ENCODE data around the gene POC1A. TPM values are rescaled to one million over a fixed set of nuclear protein-coding genes. Genes with fewer than 3 reads are reported as not detected.
"Not testable (repeated sequence)": the region's sequence is repeated elsewhere in the genome, so short reads cannot be mapped to it uniquely, and the experiment has no call there.

POC1A gene
- total RNA-seq, 1 donor: 10.0 TPM

DNA sequence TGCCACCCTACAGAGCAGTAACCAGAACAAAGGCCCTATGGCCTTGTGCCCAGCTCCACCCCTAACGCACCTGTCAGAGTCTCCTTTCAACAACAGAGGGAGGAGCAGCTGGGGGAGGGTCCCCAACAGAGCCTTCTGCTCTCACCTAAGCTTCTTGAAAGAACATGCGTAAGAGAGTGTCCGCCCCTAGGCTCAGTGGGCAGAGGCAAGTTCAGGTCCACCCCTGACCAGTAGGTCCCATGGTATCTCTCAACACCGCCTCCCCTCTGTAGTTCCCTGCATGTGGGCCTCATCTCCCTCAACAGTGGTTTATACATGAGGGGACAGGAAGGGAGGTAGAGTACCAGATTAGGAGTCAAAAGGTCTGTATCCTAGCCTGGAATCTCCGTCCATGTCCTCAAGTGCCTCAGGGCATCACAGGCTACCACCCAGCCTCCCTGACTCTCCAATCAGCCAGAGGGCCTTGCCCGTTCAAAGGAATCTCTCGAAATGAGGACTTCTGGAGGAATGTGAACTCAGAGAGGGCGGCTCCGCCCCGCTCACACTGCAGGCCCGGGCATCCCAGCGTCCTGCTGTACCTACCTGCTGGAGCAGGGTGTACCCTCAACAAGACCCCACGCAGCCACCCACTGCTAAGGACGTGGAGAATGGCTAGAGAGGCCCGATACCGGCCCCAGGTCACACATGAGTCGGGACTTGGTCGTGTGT is 680 bp downstream of the POC1A start:
- peak overlapping the region; percentile 90 for H3K4me3 ChIP-seq (ENCODE audit: low read depth, low read length)
- TF ChIP-seq, protein P1, sequence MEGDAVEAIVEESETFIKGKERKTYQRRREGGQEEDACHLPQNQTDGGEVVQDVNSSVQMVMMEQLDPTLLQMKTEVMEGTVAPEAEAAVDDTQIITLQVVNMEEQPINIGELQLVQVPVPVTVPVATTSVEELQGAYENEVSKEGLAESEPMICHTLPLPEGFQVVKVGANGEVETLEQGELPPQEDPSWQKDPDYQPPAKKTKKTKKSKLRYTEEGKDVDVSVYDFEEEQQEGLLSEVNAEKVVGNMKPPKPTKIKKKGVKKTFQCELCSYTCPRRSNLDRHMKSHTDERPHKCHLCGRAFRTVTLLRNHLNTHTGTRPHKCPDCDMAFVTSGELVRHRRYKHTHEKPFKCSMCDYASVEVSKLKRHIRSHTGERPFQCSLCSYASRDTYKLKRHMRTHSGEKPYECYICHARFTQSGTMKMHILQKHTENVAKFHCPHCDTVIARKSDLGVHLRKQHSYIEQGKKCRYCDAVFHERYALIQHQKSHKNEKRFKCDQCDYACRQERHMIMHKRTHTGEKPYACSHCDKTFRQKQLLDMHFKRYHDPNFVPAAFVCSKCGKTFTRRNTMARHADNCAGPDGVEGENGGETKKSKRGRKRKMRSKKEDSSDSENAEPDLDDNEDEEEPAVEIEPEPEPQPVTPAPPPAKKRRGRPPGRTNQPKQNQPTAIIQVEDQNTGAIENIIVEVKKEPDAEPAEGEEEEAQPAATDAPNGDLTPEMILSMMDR (IDR thresholded peaks at IDR 0.05; ENCODE audit: insufficient read depth, low read length): no peak
- DNase-seq (ENCODE audit: low read depth): peak; percentile 19

DNA sequence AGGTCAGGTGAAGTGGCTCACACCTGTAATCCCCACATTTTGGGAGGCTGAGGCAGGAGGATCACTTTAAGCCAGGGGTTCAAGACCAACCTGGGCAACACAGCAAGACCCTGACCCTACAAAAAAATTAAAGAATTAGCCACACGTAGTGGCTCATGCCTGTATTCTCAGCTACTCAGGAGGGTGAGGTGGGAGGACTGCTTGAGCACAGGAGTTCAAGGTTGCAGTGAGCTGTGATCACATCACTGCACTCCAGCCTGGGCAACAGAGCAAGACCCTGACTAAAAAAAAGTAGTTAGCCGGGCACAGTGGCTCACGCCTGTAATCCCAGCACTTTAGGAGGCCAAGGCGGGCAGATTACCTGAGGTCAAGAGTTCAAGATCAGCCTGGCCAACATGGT is 2.2 kb downstream of the POC1A start:
- DNase-seq (ENCODE audit: low read depth); H3K4me3 ChIP-seq (ENCODE audit: low read depth, low read length): not testable (repeated sequence)

DNA sequence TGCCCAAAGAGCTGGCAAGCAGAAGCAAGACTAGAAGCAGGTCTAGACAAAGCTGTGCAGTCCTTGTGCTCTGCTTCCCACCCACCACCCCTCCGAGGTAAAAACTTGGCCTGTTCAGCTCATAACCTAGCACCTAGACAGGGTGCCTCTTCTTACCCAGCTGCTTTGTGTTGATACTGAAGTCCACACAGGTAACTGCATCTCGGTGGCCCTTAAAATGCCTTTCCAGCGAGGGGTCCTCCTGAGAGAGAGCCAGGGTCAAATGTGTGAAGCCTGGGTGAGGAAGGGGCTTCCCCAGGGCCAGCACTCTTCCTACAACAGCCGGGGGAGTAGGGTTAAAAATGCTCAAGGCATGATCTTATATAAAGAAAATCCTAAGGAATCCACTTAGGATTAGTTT is 3.4 kb downstream of the POC1A start:
- TF ChIP-seq, protein P1 (IDR thresholded peaks at IDR 0.05; ENCODE audit: insufficient read depth, low read length): no peak
- DNase-seq (ENCODE audit: low read depth): no peak
- H3K4me3 ChIP-seq (ENCODE audit: low read depth, low read length): no peak overlapping the region

DNA sequence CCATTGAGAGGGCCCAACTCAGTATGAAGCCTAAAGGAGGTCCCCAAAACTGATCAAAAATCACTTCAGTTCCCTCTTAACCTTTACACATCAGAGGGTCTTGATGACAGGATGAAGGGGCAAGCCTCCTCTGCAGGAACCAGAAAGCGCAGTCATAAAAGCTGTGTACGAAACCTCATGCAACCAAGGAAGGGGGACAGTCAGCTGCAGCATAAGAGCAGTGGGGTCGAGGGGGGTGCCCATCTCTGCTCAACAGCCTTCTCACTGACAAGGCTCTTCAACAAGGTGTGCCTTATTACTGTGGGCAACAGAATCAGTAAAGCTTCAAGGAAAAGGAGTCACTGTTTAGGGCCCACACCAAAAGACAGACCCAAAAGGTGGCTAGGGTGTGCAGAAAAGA is 3.9 kb downstream of the POC1A start:
- no peak for DNase-seq (ENCODE audit: low read depth)
- TF ChIP-seq, protein P1 (IDR thresholded peaks at IDR 0.05; ENCODE audit: insufficient read depth, low read length): no peak
- H3K4me3 ChIP-seq (ENCODE audit: low read depth, low read length): no peak overlapping the region

DNA sequence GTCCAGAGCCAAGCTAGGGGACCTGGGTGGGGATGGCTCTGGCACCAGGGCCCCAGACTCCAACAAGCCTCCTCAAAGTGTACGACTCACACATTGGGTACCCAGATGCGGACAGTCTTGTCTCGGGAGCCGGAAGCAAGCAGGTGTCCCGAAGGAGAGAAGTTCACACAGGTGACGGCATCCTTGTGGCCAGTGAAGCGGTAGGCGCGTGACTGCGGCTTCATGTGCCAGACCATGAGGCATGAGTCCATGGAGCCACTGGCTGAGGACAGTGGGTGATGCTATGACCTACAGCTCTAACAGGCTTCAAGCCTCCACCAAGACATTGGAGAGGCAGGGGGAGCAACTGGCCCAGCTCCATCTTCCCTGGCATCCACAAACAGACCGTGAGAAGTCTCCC is 4.5 kb downstream of the POC1A start:
- no peak for DNase-seq (ENCODE audit: low read depth)
- TF ChIP-seq, protein P1 (IDR thresholded peaks at IDR 0.05; ENCODE audit: insufficient read depth, low read length): no peak
- no peak overlapping the region for H3K4me3 ChIP-seq (ENCODE audit: low read depth, low read length)

DNA sequence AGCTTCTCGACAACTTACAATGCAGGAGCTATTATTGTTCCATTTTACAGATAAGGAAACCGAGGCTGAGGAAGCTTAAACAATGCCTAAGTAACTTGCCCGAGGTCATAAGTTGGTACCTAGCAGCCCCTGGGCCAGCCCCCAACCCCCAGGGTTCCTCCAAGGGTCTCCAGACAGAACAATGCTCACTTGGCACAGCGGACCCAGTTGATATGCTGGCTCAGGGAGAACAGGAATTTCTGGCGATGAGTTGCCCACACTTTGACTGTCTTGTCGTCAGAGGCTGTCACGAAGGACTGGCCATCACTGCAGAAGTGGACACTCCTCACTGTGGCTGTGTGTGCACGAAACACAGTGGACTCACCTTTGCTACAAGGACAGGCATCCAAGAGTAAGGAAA is 5.2 kb downstream of the POC1A start:
- no peak overlapping the region for H3K4me3 ChIP-seq (ENCODE audit: low read depth, low read length)
- no peak for DNase-seq (ENCODE audit: low read depth)
- TF ChIP-seq, protein P1 (IDR thresholded peaks at IDR 0.05; ENCODE audit: insufficient read depth, low read length): no peak

DNA sequence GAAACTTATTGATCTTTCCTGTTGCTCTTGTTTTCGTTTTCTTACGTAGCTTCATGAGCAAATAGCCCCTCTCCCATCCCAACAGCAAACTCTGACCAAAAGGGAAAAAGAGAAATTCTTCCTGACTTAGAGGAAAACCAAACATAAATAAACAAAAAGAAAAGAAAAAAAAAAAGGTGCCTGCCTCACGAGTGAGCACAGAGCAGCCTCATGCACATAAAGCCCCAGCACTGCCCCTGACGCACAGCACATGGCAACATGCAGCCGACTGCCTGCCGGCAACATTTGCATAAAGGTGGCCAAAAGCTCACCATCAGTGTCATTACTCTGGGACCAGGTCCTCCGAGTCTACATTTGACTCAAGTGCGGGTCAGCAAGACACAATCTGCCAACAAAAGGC is 6.4 kb downstream of the POC1A start:
- TF ChIP-seq, protein P1 (IDR thresholded peaks at IDR 0.05; ENCODE audit: insufficient read depth, low read length): no peak
- no peak for DNase-seq (ENCODE audit: low read depth)
- H3K4me3 ChIP-seq (ENCODE audit: low read depth, low read length): no peak overlapping the region
